Measurements from ENCODE around the gene ZNF117.
"Not testable (repeated sequence)": the region's sequence is repeated elsewhere in the genome, so short reads cannot be mapped to it uniquely, and the experiment has no call there.

The ZNF117 gene

GRCh38 chr7:64997164-64997908 is 6.5 kb upstream of the ZNF117 start:
- DNase-seq (ENCODE audit: low read depth): no peak

GRCh38 chr7:64996305-64996704 is 5.5 kb upstream of the ZNF117 start:
- no peak for DNase-seq (ENCODE audit: low read depth)

- no peak for DNase-seq (ENCODE audit: low read depth)
Observed at GRCh38 chr7:64993901-64994300, 3.1 kb upstream of the ZNF117 start.

GRCh38 chr7:64992971-64993370 is 2.1 kb upstream of the ZNF117 start:
- no peak for DNase-seq (ENCODE audit: low read depth)

- no peak for DNase-seq (ENCODE audit: low read depth)
Observed at GRCh38 chr7:64990216-64990615, 620 bp downstream of the ZNF117 start.

- no peak for DNase-seq (ENCODE audit: low read depth)
Observed at GRCh38 chr7:64978497-64979203, 12.2 kb downstream of the ZNF117 start.

GRCh38 chr7:64965594-64965993 is 25.2 kb downstream of the ZNF117 start:
- DNase-seq (ENCODE audit: low read depth): no peak

GRCh38 chr7:64959072-64959747 is 31.6 kb downstream of the ZNF117 start:
- DNase-seq (ENCODE audit: low read depth): no peak

- no peak for DNase-seq (ENCODE audit: low read depth)
Observed at GRCh38 chr7:64951250-64951848, 39.5 kb downstream of the ZNF117 start.

GRCh38 chr7:64950673-64951072 is 40.2 kb downstream of the ZNF117 start:
- not testable (repeated sequence) for DNase-seq (ENCODE audit: low read depth)

- not testable (repeated sequence) for DNase-seq (ENCODE audit: low read depth)
Observed at GRCh38 chr7:64948774-64949173, 42.1 kb downstream of the ZNF117 start.

GRCh38 chr7:64947252-64948000 is 43.4 kb downstream of the ZNF117 start:
- no peak for DNase-seq (ENCODE audit: low read depth)

GRCh38 chr7:64946772-64947171 is 44.1 kb downstream of the ZNF117 start:
- no peak for DNase-seq (ENCODE audit: low read depth)

GRCh38 chr7:64945503-64946175 is 45.2 kb downstream of the ZNF117 start:
- DNase-seq (ENCODE audit: low read depth): no peak

- DNase-seq (ENCODE audit: low read depth): not testable (repeated sequence)
Observed at GRCh38 chr7:64944667-64945502, 46.0 kb downstream of the ZNF117 start.

- DNase-seq (ENCODE audit: low read depth): not testable (repeated sequence)
Observed at GRCh38 chr7:64940021-64940420, 50.8 kb downstream of the ZNF117 start.

- no peak for DNase-seq (ENCODE audit: low read depth)
Observed at GRCh38 chr7:64938540-64938939, 52.3 kb downstream of the ZNF117 start.

- DNase-seq (ENCODE audit: low read depth): no peak
Observed at GRCh38 chr7:64934478-64934877, 56.4 kb downstream of the ZNF117 start.

GRCh38 chr7:64928252-64929187 is 62.3 kb downstream of the ZNF117 start:
- not testable (repeated sequence) for DNase-seq (ENCODE audit: low read depth)
